ENCODE results near the gene P2RY2. TPM values are rescaled to one million over a fixed set of nuclear protein-coding genes. Genes with fewer than 3 reads are reported as not detected.
A peak's percentile ranks its signal among the peaks of the same experiment; 100 is the strongest.
"Not testable (repeated sequence)": the region's sequence is repeated elsewhere in the genome, so short reads cannot be mapped to it uniquely, and the experiment has no call there.

P2RY2 gene
- total RNA-seq, 2 experiments from 2014 or later = not detected

- ChIA-PET POLR2A (no interaction called here), CTCF (ENCODE audit: unreplicated experiment) (interaction anchor here (1.2 kb wide), 1 partner anchor 21 kb away, joined by 6 read pairs; no protein-coding TSS in a partner anchor)
- H4K20me1 ChIP-seq (ENCODE audit: insufficient read depth, low read length) = no peaks in the 10 kb centered on the region
- no peaks in the 10 kb centered on the region for H3K79me2 ChIP-seq (ENCODE audit: insufficient read depth, low read depth, low read length)
- no peak overlapping the region for H3K27ac ChIP-seq (ENCODE audit: low read depth, low read length, poor library complexity, severe bottlenecking)
- no TSS peak for BruUV-seq (replicated peaks)
- no peak overlapping the region for H2AFZ ChIP-seq (ENCODE audit: low read length)
- H3K4me3 ChIP-seq (ENCODE audit: low read depth, low read length, poor library complexity, severe bottlenecking) = no peak overlapping the region
- peak; percentile 44 for DNase-seq (ENCODE audit: low spot score)
- H3K4me1 ChIP-seq (ENCODE audit: insufficient read depth, low read length, poor library complexity, severe bottlenecking) = peaks cover 26% of the 10 kb centered on the region
- H3K9me3 ChIP-seq (ENCODE audit: low read length) = no peaks in the 10 kb centered on the region
- H3K9me2 ChIP-seq (ENCODE audit: insufficient read depth, low read length) = no peaks in the 10 kb centered on the region
- no peaks in the 10 kb centered on the region for H3K36me3 ChIP-seq (ENCODE audit: insufficient read depth, low read length)
- no peak for TF ChIP-seq EZH2phosphoT487 (IDR thresholded peaks at IDR 0.05; ENCODE audit: borderline replicate concordance, low read depth, low read length)
- TF ChIP-seq, protein P1, sequence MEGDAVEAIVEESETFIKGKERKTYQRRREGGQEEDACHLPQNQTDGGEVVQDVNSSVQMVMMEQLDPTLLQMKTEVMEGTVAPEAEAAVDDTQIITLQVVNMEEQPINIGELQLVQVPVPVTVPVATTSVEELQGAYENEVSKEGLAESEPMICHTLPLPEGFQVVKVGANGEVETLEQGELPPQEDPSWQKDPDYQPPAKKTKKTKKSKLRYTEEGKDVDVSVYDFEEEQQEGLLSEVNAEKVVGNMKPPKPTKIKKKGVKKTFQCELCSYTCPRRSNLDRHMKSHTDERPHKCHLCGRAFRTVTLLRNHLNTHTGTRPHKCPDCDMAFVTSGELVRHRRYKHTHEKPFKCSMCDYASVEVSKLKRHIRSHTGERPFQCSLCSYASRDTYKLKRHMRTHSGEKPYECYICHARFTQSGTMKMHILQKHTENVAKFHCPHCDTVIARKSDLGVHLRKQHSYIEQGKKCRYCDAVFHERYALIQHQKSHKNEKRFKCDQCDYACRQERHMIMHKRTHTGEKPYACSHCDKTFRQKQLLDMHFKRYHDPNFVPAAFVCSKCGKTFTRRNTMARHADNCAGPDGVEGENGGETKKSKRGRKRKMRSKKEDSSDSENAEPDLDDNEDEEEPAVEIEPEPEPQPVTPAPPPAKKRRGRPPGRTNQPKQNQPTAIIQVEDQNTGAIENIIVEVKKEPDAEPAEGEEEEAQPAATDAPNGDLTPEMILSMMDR (conservative IDR thresholded peaks at IDR 0.05; ENCODE audit: low read length) = no peak
- intact Hi-C loops (cut with micrococcal nuclease; ENCODE audit: unreplicated experiment) = no loop called here
- H3K4me2 ChIP-seq (ENCODE audit: low read length) = no peak overlapping the region
Measured at GRCh38 chr11:73270016-73270854, 52.2 kb downstream of the P2RY2 start.

DNA sequence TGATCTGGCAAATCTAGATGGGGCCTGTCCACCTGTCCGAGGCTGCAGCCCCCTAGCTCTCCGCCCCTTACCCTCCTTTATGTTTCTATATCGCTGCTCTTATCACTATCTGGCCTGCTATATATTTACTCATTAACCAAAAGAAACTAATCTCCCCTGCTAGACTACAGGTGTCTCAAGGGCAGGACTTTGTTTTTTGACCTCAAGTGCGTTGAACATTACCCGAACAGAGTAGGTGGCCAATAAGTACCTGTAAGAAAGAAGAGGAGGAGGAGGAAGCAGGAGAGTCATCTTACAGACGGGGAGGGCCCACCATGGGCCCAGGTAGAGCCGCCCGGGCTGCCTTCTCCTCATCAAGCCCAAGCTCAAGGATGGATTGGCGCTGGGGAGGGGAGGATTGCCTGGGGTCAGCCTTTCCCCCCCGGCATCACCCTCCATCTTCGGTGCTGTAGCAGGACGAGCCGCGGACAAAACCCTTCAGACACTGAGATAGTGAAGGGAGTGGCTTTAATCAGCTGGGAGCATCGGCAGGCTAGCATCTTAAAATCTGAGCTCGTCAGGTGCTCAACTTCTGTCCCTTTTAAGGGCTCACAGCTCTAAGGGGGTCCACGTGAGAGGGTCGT is 52.9 kb downstream of the P2RY2 start:
- H3K36me3 ChIP-seq (ENCODE audit: insufficient read depth, low read length) = no peaks in the 10 kb centered on the region
- intact Hi-C loops (cut with micrococcal nuclease; ENCODE audit: unreplicated experiment) = no loop called here
- CTCF ChIA-PET (ENCODE audit: unreplicated experiment) = interaction anchor here (1.2 kb wide), 1 partner anchor 20 kb away, joined by 6 read pairs; no protein-coding TSS in a partner anchor
- peaks cover 26% of the 10 kb centered on the region for H3K4me1 ChIP-seq (ENCODE audit: insufficient read depth, low read length, poor library complexity, severe bottlenecking)
- BruUV-seq (replicated peaks) = no TSS peak
- DNase-seq (ENCODE audit: low spot score) = no peak
- H4K20me1 ChIP-seq (ENCODE audit: insufficient read depth, low read length) = no peaks in the 10 kb centered on the region
- no peak overlapping the region for H3K27ac ChIP-seq (ENCODE audit: low read depth, low read length, poor library complexity, severe bottlenecking)
- TF ChIP-seq, protein P1 (conservative IDR thresholded peaks at IDR 0.05; ENCODE audit: low read length) = no peak
- no peak overlapping the region for H3K4me3 ChIP-seq (ENCODE audit: low read depth, low read length, poor library complexity, severe bottlenecking)
- H3K79me2 ChIP-seq (ENCODE audit: insufficient read depth, low read depth, low read length) = no peaks in the 10 kb centered on the region
- POLR2A ChIA-PET = no interaction called here
- peak overlapping the region; percentile 27 for H3K4me2 ChIP-seq (ENCODE audit: low read length)
- H2AFZ ChIP-seq (ENCODE audit: low read length) = no peak overlapping the region
- H3K9me2 ChIP-seq (ENCODE audit: insufficient read depth, low read length) = no peaks in the 10 kb centered on the region
- no peaks in the 10 kb centered on the region for H3K9me3 ChIP-seq (ENCODE audit: low read length)

GRCh38 chr11:73271478-73271865 is 53.4 kb downstream of the P2RY2 start:
- Histone ChIP-seq H2AFZ (ENCODE audit: low read length) (peak overlapping the region; percentile 38; the same call in 1 of the 2 replicates), H3K4me2 (ENCODE audit: low read length) (peak overlapping the region; percentile 27), H3K4me1 (ENCODE audit: insufficient read depth, low read length, poor library complexity, severe bottlenecking) (peaks cover 26% of the 10 kb centered on the region)
- POLR2A ChIA-PET = interaction anchor here (1.7 kb wide), 1 partner anchor 10 kb away, joined by 3 read pairs; no protein-coding TSS in a partner anchor
- H3K9me3 ChIP-seq (ENCODE audit: low read length); DNase-seq (ENCODE audit: low spot score); H3K79me2 ChIP-seq (ENCODE audit: insufficient read depth, low read depth, low read length); H3K4me3 ChIP-seq (ENCODE audit: low read depth, low read length, poor library complexity, severe bottlenecking); intact Hi-C loops (cut with micrococcal nuclease; ENCODE audit: unreplicated experiment); H3K36me3 ChIP-seq (ENCODE audit: insufficient read depth, low read length); H3K27ac ChIP-seq (ENCODE audit: low read depth, low read length, poor library complexity, severe bottlenecking); CTCF ChIA-PET (ENCODE audit: unreplicated experiment); H3K9me2 ChIP-seq (ENCODE audit: insufficient read depth, low read length); BruUV-seq (replicated peaks); H4K20me1 ChIP-seq (ENCODE audit: insufficient read depth, low read length): not testable (repeated sequence)

All from OCI-LY7 (cell line).